ENCODE data around the gene PFKFB1. TPM values are rescaled to one million over a fixed set of nuclear protein-coding genes. Genes with fewer than 3 reads are reported as not detected.

The PFKFB1 gene
- total and polyA plus RNA-seq, 4 donors, result 2.9 to 19.2 (median 7.3) TPM

- no peak overlapping the region for H3K27ac ChIP-seq (ENCODE audit: low read depth in 1 of 2, low read length in 2 of 2)
- DNase-seq (ENCODE audit: low spot score), result no peak
- no peaks in the 10 kb centered on the region for H3K9me3 ChIP-seq (ENCODE audit: control insufficient read depth in 4 of 4, low read length in 3 of 4)
- no peak overlapping the region for H3K4me3 ChIP-seq (ENCODE audit: low read depth in 1 of 3, low read length in 3 of 3)
- 94% methylated on average over 4 of the region's 4 CpGs for WGBS
- no peak for TF ChIP-seq GABPA (IDR thresholded peaks at IDR 0.05 in 1 of 2, conservative IDR thresholded peaks at IDR 0.05 in 1 of 2)
- no peak for TF ChIP-seq CTCF (IDR thresholded peaks at IDR 0.05; ENCODE audit: low read depth, low read length, missing input control)
- TF ChIP-seq RAD21 (IDR thresholded peaks at IDR 0.05), result no peak
- no peak for TF ChIP-seq FOXA1 (IDR thresholded peaks at IDR 0.05)
- no peak for TF ChIP-seq RXRA (IDR thresholded peaks at IDR 0.05)
- no peak for TF ChIP-seq SP1 (IDR thresholded peaks at IDR 0.05)
- TF ChIP-seq TAF1 (conservative IDR thresholded peaks at IDR 0.05), result no peak
- TF ChIP-seq FOXA2 (IDR thresholded peaks at IDR 0.05), result no peak
- no peak overlapping the region for H3K9ac ChIP-seq (ENCODE audit: low read depth in 1 of 2, low read length in 2 of 2)
- H3K4me1 ChIP-seq (ENCODE audit: control insufficient read depth in 4 of 4, insufficient read depth in 4 of 4, low read length in 3 of 4), result no peaks in the 10 kb centered on the region
- H3K36me3 ChIP-seq (ENCODE audit: control insufficient read depth in 4 of 4, insufficient read depth in 3 of 4, low read depth in 1 of 4, low read length in 3 of 4), result peaks cover 0 to 25% (median 21%) of the 10 kb centered on the region in 4 donors
- no peaks in the 10 kb centered on the region for H3K27me3 ChIP-seq (ENCODE audit: control insufficient read depth in 4 of 4, insufficient read depth in 4 of 4, low read length in 3 of 4)
Observed at GRCh38 chrX:54935306-54935705, 58.7 kb downstream of the PFKFB1 start.

GRCh38 chrX:54934890-54935289 lies 59.1 kb downstream of the PFKFB1 start:
- DNase-seq (ENCODE audit: low spot score), result no peak
- TF ChIP-seq ATF3 (IDR thresholded peaks at IDR 0.05), result no peak
- no peak for TF ChIP-seq HNF4A (conservative IDR thresholded peaks at IDR 0.05)
- TF ChIP-seq CTCF (IDR thresholded peaks at IDR 0.05; ENCODE audit: low read depth, low read length, missing input control), result no peak
- TF ChIP-seq HNF4G (IDR thresholded peaks at IDR 0.05), result no peak
- TF ChIP-seq EGR1 (IDR thresholded peaks at IDR 0.05; ENCODE audit: low read depth in 2 of 2), result no peak
- no peak for TF ChIP-seq ZBTB33 (IDR thresholded peaks at IDR 0.05)
- no peak for TF ChIP-seq FOXA1 (IDR thresholded peaks at IDR 0.05)
- no peak for TF ChIP-seq NR2F2 (IDR thresholded peaks at IDR 0.05)
- no peak for TF ChIP-seq YY1 (IDR thresholded peaks at IDR 0.05)
- no peak for TF ChIP-seq RXRA (IDR thresholded peaks at IDR 0.05)
- TF ChIP-seq RAD21 (IDR thresholded peaks at IDR 0.05), result no peak
- no peak for TF ChIP-seq MAX (IDR thresholded peaks at IDR 0.05)
- TF ChIP-seq TAF1 (conservative IDR thresholded peaks at IDR 0.05), result no peak
- H3K36me3 ChIP-seq (ENCODE audit: control insufficient read depth in 4 of 4, insufficient read depth in 3 of 4, low read depth in 1 of 4, low read length in 3 of 4), result peaks cover 0 to 25% (median 21%) of the 10 kb centered on the region in 4 donors
- no peak overlapping the region for H3K4me3 ChIP-seq (ENCODE audit: low read depth in 1 of 3, low read length in 3 of 3)
- H3K9ac ChIP-seq (ENCODE audit: low read depth in 1 of 2, low read length in 2 of 2), result no peak overlapping the region
- no peaks in the 10 kb centered on the region for H3K9me3 ChIP-seq (ENCODE audit: control insufficient read depth in 4 of 4, low read length in 3 of 4)
- H3K27me3 ChIP-seq (ENCODE audit: control insufficient read depth in 4 of 4, insufficient read depth in 4 of 4, low read length in 3 of 4), result no peaks in the 10 kb centered on the region
- H3K27ac ChIP-seq (ENCODE audit: low read depth in 1 of 2, low read length in 2 of 2), result no peak overlapping the region
- no peaks in the 10 kb centered on the region for H3K4me1 ChIP-seq (ENCODE audit: control insufficient read depth in 4 of 4, insufficient read depth in 4 of 4, low read length in 3 of 4)
- 94% methylated on average over 3 of the region's 3 CpGs for WGBS
